ENCODE results near the gene GGN. TPM values are rescaled to one million over a fixed set of nuclear protein-coding genes. Genes with fewer than 3 reads are reported as not detected.

The GGN gene
- total RNA-seq, 1 experiment from 2014 or later = 1.5 TPM

DNA sequence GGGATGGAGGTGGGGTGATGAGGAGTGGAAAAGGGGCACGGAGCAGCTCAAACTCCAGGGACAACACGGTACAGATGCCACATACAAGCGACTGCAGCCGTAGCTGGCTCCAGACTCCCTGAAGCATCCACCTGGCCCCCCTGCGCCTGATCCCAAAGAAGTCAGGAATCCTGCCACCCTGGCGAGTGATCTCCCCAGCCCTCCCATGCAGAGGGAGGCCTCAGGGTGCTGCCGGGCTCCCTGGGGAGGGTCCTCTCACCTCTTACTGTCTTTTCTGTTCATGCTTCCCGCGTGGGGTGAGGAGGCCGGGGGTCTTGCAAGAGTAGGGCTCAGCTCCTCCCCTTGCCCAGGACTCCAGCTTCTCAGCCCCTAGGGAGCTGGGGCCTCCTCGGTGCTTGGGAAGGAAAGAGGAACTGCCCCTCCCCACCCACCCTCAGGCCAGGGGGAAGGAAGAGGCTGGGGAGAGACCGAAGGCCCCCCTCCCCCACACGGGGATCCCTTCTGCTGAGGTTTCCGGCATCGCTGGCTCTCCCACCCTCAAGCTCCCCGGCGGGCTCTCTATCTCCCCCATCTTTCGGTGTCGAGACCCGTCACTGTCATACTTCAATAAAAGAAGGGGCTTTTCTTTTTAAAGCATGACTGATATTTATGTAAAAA is 38.1 kb upstream of the GGN start, which contains the start of gene RASGRP4:
Gene RASGRP4, minus strand, starts transcription at position 410 of the 657 bp plus-strand sequence. Its CDS starts 128 bp downstream, at position 282.
- Histone ChIP-seq H2BK20ac (ENCODE audit: low read depth, low read length, poor library complexity, severe bottlenecking) (no peak within 1 kb of the TSS), H4K5ac (ENCODE audit: insufficient read length, low read depth, low read length) (no peak within 1 kb of the TSS), H2AFZ (ENCODE audit: low read length) (no peak within 1 kb of the TSS), H3K27me3 (ENCODE audit: insufficient read depth, low read length) (no peaks in the 10 kb centered on the region), H2AK5ac (ENCODE audit: insufficient read length, low read length) (no peak within 1 kb of the TSS), H3K4ac (ENCODE audit: low read depth, low read length) (no peak within 1 kb of the TSS), H3K18ac (ENCODE audit: insufficient read length, low read depth, low read length) (peak within 1 kb of the TSS; percentile 32), H4K91ac (ENCODE audit: insufficient read length, low read depth, low read length) (no peak within 1 kb of the TSS), H4K20me1 (ENCODE audit: control insufficient read depth, insufficient read depth, insufficient read length) (no peaks in the 10 kb centered on the region), H3K79me1 (ENCODE audit: insufficient read depth, low read depth, low read length, poor library complexity, severe bottlenecking) (no peaks in the 10 kb centered on the region), H3T11ph (ENCODE audit: low read length) (no peak within 1 kb of the TSS), H4K8ac (replicated peaks; ENCODE audit: insufficient read length, low read depth, low read length) (no peak within 1 kb of the TSS), H3K23ac (ENCODE audit: insufficient read length, low read depth, low read length) (no peak within 1 kb of the TSS), H2BK5ac (ENCODE audit: insufficient read length, low read length) (no peak within 1 kb of the TSS), H3K14ac (ENCODE audit: insufficient read depth, low read length) (peak within 1 kb of the TSS; percentile 78), H2BK15ac (ENCODE audit: low read depth, low read length) (no peak within 1 kb of the TSS), H3K9me3 (ENCODE audit: control insufficient read depth, low read depth, low read length) (no peaks in the 10 kb centered on the region), H3K23me2 (ENCODE audit: insufficient read length, low read depth, low read length, poor library complexity, severe bottlenecking) (no peaks in the 10 kb centered on the region), H2BK12ac (ENCODE audit: insufficient read length, low read depth, low read length) (no peak within 1 kb of the TSS), H3K9ac (ENCODE audit: extremely low read depth, insufficient read length, low read length) (no peak within 1 kb of the TSS), H3K4me1 (ENCODE audit: insufficient read depth, low read length) (no peaks in the 10 kb centered on the region; the same call in 1 of the 2 replicates), H3K27ac (ENCODE audit: insufficient read length, low read depth, low read length) (no peak within 1 kb of the TSS), H3K4me2 (ENCODE audit: insufficient read depth, insufficient read length, low read length) (peak within 1 kb of the TSS; percentile 14), H3K56ac (ENCODE audit: insufficient read length, low read depth, low read length) (no peak within 1 kb of the TSS), H2BK120ac (ENCODE audit: low read depth, low read length, poor library complexity, severe bottlenecking) (no peak within 1 kb of the TSS), H3K79me2 (ENCODE audit: insufficient read depth, low read length) (no peaks in the 10 kb centered on the region)
- Mint-ChIP-seq H3K4me1 (peaks cover 7 to 19% of the 10 kb centered on the region in 2 experiments), H3K36me3 (ENCODE audit: insufficient read depth in 1 of 3, low read depth in 3 of 3) (no peaks in the 10 kb centered on the region), H3K27ac (peak within 1 kb of the TSS in 1 of 3 experiments; percentile 74; a peak in 1 of 7 replicates), H3K27me3 (ENCODE audit: low read depth) (peaks cover under 1% of the 10 kb centered on the region; the same call in 1 of the 2 replicates), H3K9me3 (no peaks in the 10 kb centered on the region), H3K4me3 (peak within 1 kb of the TSS in 1 of 2 experiments; percentile 61; a peak in 4 of 5 replicates)
- DNase-seq = peak; percentile 40
- WGBS (ENCODE audit: extremely low coverage, insufficient read length, low lambda C conversion rate) = no CpG with 5 or more reads among the region's 20 CpGs
- TF ChIP-seq, protein P1, sequence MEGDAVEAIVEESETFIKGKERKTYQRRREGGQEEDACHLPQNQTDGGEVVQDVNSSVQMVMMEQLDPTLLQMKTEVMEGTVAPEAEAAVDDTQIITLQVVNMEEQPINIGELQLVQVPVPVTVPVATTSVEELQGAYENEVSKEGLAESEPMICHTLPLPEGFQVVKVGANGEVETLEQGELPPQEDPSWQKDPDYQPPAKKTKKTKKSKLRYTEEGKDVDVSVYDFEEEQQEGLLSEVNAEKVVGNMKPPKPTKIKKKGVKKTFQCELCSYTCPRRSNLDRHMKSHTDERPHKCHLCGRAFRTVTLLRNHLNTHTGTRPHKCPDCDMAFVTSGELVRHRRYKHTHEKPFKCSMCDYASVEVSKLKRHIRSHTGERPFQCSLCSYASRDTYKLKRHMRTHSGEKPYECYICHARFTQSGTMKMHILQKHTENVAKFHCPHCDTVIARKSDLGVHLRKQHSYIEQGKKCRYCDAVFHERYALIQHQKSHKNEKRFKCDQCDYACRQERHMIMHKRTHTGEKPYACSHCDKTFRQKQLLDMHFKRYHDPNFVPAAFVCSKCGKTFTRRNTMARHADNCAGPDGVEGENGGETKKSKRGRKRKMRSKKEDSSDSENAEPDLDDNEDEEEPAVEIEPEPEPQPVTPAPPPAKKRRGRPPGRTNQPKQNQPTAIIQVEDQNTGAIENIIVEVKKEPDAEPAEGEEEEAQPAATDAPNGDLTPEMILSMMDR (conservative IDR thresholded peaks at IDR 0.05) = no peak

All from H9 (cell line).